Activated CD4-positive, alpha-beta T cell treated with anti-CD3 and anti-CD28 coated beads, Interleukin-2, amount 10 ng/mL, durations not matched to agents 24 days and 14 days (primary cell): ENCODE data around the gene FBXL7. TPM values are rescaled to one million over a fixed set of nuclear protein-coding genes. Genes with fewer than 3 reads are reported as not detected.

ENCODE experiments used
- DNase-seq: peaks from one replicate; pipeline ENCODE4 v3.0.0; 2022
- H3K27ac Mint-ChIP-seq: one replicate; pipeline ENCODE4 v1.8.0; 2022; ENCODE audit warnings: mild to moderate bottlenecking, mixed read lengths
- H3K27me3 Mint-ChIP-seq: one replicate; pipeline ENCODE4 v1.8.0; 2022; ENCODE audit warnings: mixed read lengths
- H3K36me3 Mint-ChIP-seq: one replicate; pipeline ENCODE4 v1.8.0; 2022; ENCODE audit warnings: low read depth, mild to moderate bottlenecking, mixed read lengths
- H3K4me1 Mint-ChIP-seq: one replicate; pipeline ENCODE4 v1.8.0; 2021; ENCODE audit warnings: mixed read lengths
- H3K4me3 Mint-ChIP-seq: one replicate; pipeline ENCODE4 v1.8.0; 2022; ENCODE audit warnings: mild to moderate bottlenecking, moderate library complexity, mixed read lengths
- H3K9me3 Mint-ChIP-seq: one replicate; pipeline ENCODE4 v1.8.0; 2021; ENCODE audit warnings: mixed read lengths
- intact Hi-C: fragments of 100-400 bp; cut with micrococcal nuclease; formaldehyde crosslinking; loops from one replicate; pipeline ENCODE4 v1.15.1; 2023
- total RNA-seq: library from RNA; stranded (reverse); gene quantifications from 2 replicates; pipeline ENCODE4 v1.2.3, GENCODE V29; 2022

FBXL7 gene
- total RNA-seq, 1 donor from 2014 or later: not detected

- Mint-ChIP-seq H3K27me3 (no peaks in the 10 kb centered on the region), H3K4me3 (no peak overlapping the region), H3K36me3 (no peaks in the 10 kb centered on the region), H3K9me3 (no peaks in the 10 kb centered on the region), H3K27ac (no peak overlapping the region), H3K4me1 (no peaks in the 10 kb centered on the region)
- intact Hi-C loops: no loop called here
- DNase-seq: no peak
Observed at GRCh38 chr5:15489571-15490235, 10.3 kb upstream of the FBXL7 start.

- Mint-ChIP-seq H3K9me3 (no peaks in the 10 kb centered on the region), H3K36me3 (no peaks in the 10 kb centered on the region), H3K4me3 (no peak overlapping the region), H3K27ac (no peak overlapping the region), H3K4me1 (no peaks in the 10 kb centered on the region), H3K27me3 (no peaks in the 10 kb centered on the region)
- intact Hi-C loops: no loop called here
- no peak for DNase-seq
Observed at GRCh38 chr5:15492545-15492944, 7.4 kb upstream of the FBXL7 start.

GRCh38 chr5:15493501-15493900 lies 6.5 kb upstream of the FBXL7 start:
- Mint-ChIP-seq H3K27me3 (peaks cover 3% of the 10 kb centered on the region), H3K4me1 (no peaks in the 10 kb centered on the region), H3K27ac (no peak overlapping the region), H3K4me3 (no peak overlapping the region), H3K9me3 (no peaks in the 10 kb centered on the region), H3K36me3 (no peaks in the 10 kb centered on the region)
- no peak for DNase-seq
- intact Hi-C loops: no loop called here

- H3K4me3 Mint-ChIP-seq: no peak overlapping the region
- intact Hi-C loops: no loop called here
Observed at GRCh38 chr5:15495026-15495425, 5.0 kb upstream of the FBXL7 start.

GRCh38 chr5:15496886-15497285 lies 3.1 kb upstream of the FBXL7 start:
- H3K36me3 Mint-ChIP-seq: no peaks in the 10 kb centered on the region
- peaks cover 26% of the 10 kb centered on the region for H3K27me3 Mint-ChIP-seq
- H3K9me3 Mint-ChIP-seq: no peaks in the 10 kb centered on the region
- no peaks in the 10 kb centered on the region for H3K4me1 Mint-ChIP-seq
- no peak for DNase-seq
- no peak overlapping the region for H3K27ac Mint-ChIP-seq
- intact Hi-C loops: no loop called here
- no peak overlapping the region for H3K4me3 Mint-ChIP-seq

More at GRCh38 chr5:15495026-15495425, 5.0 kb upstream of the FBXL7 start:
- Mint-ChIP-seq H3K27me3 (peaks cover 12% of the 10 kb centered on the region), H3K9me3 (no peaks in the 10 kb centered on the region), H3K4me1 (no peaks in the 10 kb centered on the region), H3K27ac (no peak overlapping the region), H3K36me3 (no peaks in the 10 kb centered on the region)
- no peak for DNase-seq

- intact Hi-C loops: no loop called here
- no peak for DNase-seq
- no peaks in the 10 kb centered on the region for H3K36me3 Mint-ChIP-seq
- no peak overlapping the region for H3K27ac Mint-ChIP-seq
- H3K4me3 Mint-ChIP-seq: no peak overlapping the region
- no peaks in the 10 kb centered on the region for H3K4me1 Mint-ChIP-seq
- H3K27me3 Mint-ChIP-seq: peaks cover 28% of the 10 kb centered on the region
- H3K9me3 Mint-ChIP-seq: peaks cover 3% of the 10 kb centered on the region
Observed at GRCh38 chr5:15500325-15501001, 483 bp downstream of the FBXL7 start.

- Mint-ChIP-seq H3K27ac (no peak overlapping the region), H3K4me1 (no peaks in the 10 kb centered on the region), H3K36me3 (no peaks in the 10 kb centered on the region), H3K9me3 (peaks cover 4% of the 10 kb centered on the region), H3K4me3 (no peak overlapping the region), H3K27me3 (peaks cover 28% of the 10 kb centered on the region)
- DNase-seq: no peak
- intact Hi-C loops: no loop called here
Observed at GRCh38 chr5:15501091-15501791, 1.3 kb downstream of the FBXL7 start.

- no peak overlapping the region for H3K4me3 Mint-ChIP-seq
- intact Hi-C loops: no loop called here
- H3K9me3 Mint-ChIP-seq: peaks cover 4% of the 10 kb centered on the region
- peaks cover 28% of the 10 kb centered on the region for H3K27me3 Mint-ChIP-seq
- H3K36me3 Mint-ChIP-seq: no peaks in the 10 kb centered on the region
- no peak for DNase-seq
- H3K27ac Mint-ChIP-seq: no peak overlapping the region
- no peaks in the 10 kb centered on the region for H3K4me1 Mint-ChIP-seq
Observed at GRCh38 chr5:15502208-15502607, 2.2 kb downstream of the FBXL7 start.

GRCh38 chr5:15506146-15506545 lies 6.2 kb downstream of the FBXL7 start:
- Mint-ChIP-seq H3K27ac (no peak overlapping the region), H3K36me3 (no peaks in the 10 kb centered on the region), H3K9me3 (peaks cover 4% of the 10 kb centered on the region), H3K27me3 (peaks cover 9% of the 10 kb centered on the region), H3K4me3 (no peak overlapping the region), H3K4me1 (no peaks in the 10 kb centered on the region)
- intact Hi-C loops: no loop called here
- DNase-seq: no peak

- Mint-ChIP-seq H3K27me3 (peaks cover 2% of the 10 kb centered on the region), H3K4me1 (no peaks in the 10 kb centered on the region), H3K4me3 (no peak overlapping the region), H3K9me3 (peaks cover 4% of the 10 kb centered on the region), H3K36me3 (no peaks in the 10 kb centered on the region), H3K27ac (no peak overlapping the region)
- no peak for DNase-seq
- intact Hi-C loops: no loop called here
Observed at GRCh38 chr5:15506897-15507296, 6.9 kb downstream of the FBXL7 start.

- no peaks in the 10 kb centered on the region for H3K27me3 Mint-ChIP-seq
- H3K4me3 Mint-ChIP-seq: no peak overlapping the region
- DNase-seq: no peak
- intact Hi-C loops: no loop called here
- peaks cover 4% of the 10 kb centered on the region for H3K9me3 Mint-ChIP-seq
- no peaks in the 10 kb centered on the region for H3K4me1 Mint-ChIP-seq
- H3K27ac Mint-ChIP-seq: no peak overlapping the region
- no peaks in the 10 kb centered on the region for H3K36me3 Mint-ChIP-seq
Observed at GRCh38 chr5:15510092-15510491, 10.1 kb downstream of the FBXL7 start.

- H3K4me3 Mint-ChIP-seq: no peak overlapping the region
- no peaks in the 10 kb centered on the region for H3K36me3 Mint-ChIP-seq
- intact Hi-C loops: no loop called here
- no peaks in the 10 kb centered on the region for H3K9me3 Mint-ChIP-seq
- no peak for DNase-seq
- no peaks in the 10 kb centered on the region for H3K27me3 Mint-ChIP-seq
- no peak overlapping the region for H3K27ac Mint-ChIP-seq
- H3K4me1 Mint-ChIP-seq: no peaks in the 10 kb centered on the region
Observed at GRCh38 chr5:15510831-15511230, 10.9 kb downstream of the FBXL7 start.

- no peak for DNase-seq
- Mint-ChIP-seq H3K27ac (no peak overlapping the region), H3K27me3 (no peaks in the 10 kb centered on the region), H3K36me3 (no peaks in the 10 kb centered on the region), H3K4me1 (no peaks in the 10 kb centered on the region), H3K9me3 (peaks cover 8% of the 10 kb centered on the region), H3K4me3 (no peak overlapping the region)
- intact Hi-C loops: no loop called here
Observed at GRCh38 chr5:15513431-15513830, 13.5 kb downstream of the FBXL7 start.

GRCh38 chr5:15513911-15514310 lies 13.9 kb downstream of the FBXL7 start:
- Mint-ChIP-seq H3K4me1 (no peaks in the 10 kb centered on the region), H3K27ac (no peak overlapping the region)

More at GRCh38 chr5:15513911-15514310, 13.9 kb downstream of the FBXL7 start:
- no peak overlapping the region for H3K4me3 Mint-ChIP-seq
- intact Hi-C loops: no loop called here
- H3K27me3 Mint-ChIP-seq: no peaks in the 10 kb centered on the region
- H3K36me3 Mint-ChIP-seq: no peaks in the 10 kb centered on the region
- DNase-seq: no peak
- peaks cover 8% of the 10 kb centered on the region for H3K9me3 Mint-ChIP-seq
